ENCODE measurements around the gene DACT2.
"Not testable (repeated sequence)": the region's sequence is repeated elsewhere in the genome, so short reads cannot be mapped to it uniquely, and the experiment has no call there.

DACT2 gene

GRCh38 chr6:168301648-168302398 lies 17.8 kb downstream of the DACT2 start:
- DNase-seq (ENCODE audit: low spot score): no peak

GRCh38 chr6:168300975-168301647 lies 18.5 kb downstream of the DACT2 start:
- no peak for DNase-seq (ENCODE audit: low spot score)

- DNase-seq (ENCODE audit: low spot score): no peak
Observed at GRCh38 chr6:168299541-168300511, 19.8 kb downstream of the DACT2 start.

- DNase-seq (ENCODE audit: low spot score): no peak
Observed at GRCh38 chr6:168297643-168298042, 21.9 kb downstream of the DACT2 start.

- no peak for DNase-seq (ENCODE audit: low spot score)
Observed at GRCh38 chr6:168294901-168295300, 24.7 kb downstream of the DACT2 start.

GRCh38 chr6:168293636-168294530 lies 25.7 kb downstream of the DACT2 start:
- no peak for DNase-seq (ENCODE audit: low spot score)

- no peak for DNase-seq (ENCODE audit: low spot score)
Observed at GRCh38 chr6:168292826-168293225, 26.8 kb downstream of the DACT2 start.

- DNase-seq (ENCODE audit: low spot score): no peak
Observed at GRCh38 chr6:168291450-168291849, 28.1 kb downstream of the DACT2 start.

GRCh38 chr6:168290095-168290494 lies 29.5 kb downstream of the DACT2 start:
- DNase-seq (ENCODE audit: low spot score): no peak

GRCh38 chr6:168289571-168289962 lies 30.0 kb downstream of the DACT2 start:
- no peak for DNase-seq (ENCODE audit: low spot score)

GRCh38 chr6:168288781-168289570 lies 30.6 kb downstream of the DACT2 start:
- DNase-seq (ENCODE audit: low spot score): no peak

- not testable (repeated sequence) for DNase-seq (ENCODE audit: low spot score)
Observed at GRCh38 chr6:168287460-168287859, 32.1 kb downstream of the DACT2 start.

- DNase-seq (ENCODE audit: low spot score): not testable (repeated sequence)
Observed at GRCh38 chr6:168286771-168287446, 32.7 kb downstream of the DACT2 start.

- DNase-seq (ENCODE audit: low spot score): no peak
Observed at GRCh38 chr6:168286116-168286515, 33.5 kb downstream of the DACT2 start.

- DNase-seq (ENCODE audit: low spot score): no peak
Observed at GRCh38 chr6:168285456-168285855, 34.1 kb downstream of the DACT2 start.

GRCh38 chr6:168284187-168284586 lies 35.4 kb downstream of the DACT2 start:
- DNase-seq (ENCODE audit: low spot score): no peak

- no peak for DNase-seq (ENCODE audit: low spot score)
Observed at GRCh38 chr6:168283686-168284025, 35.9 kb downstream of the DACT2 start.

- DNase-seq (ENCODE audit: low spot score): no peak
Observed at GRCh38 chr6:168282985-168283685, 36.4 kb downstream of the DACT2 start.

- DNase-seq (ENCODE audit: low spot score): no peak
Observed at GRCh38 chr6:168281826-168282225, 37.8 kb downstream of the DACT2 start.
